WTC11 (cell line): Measurements from ENCODE around the gene ERAP2. TPM values are rescaled to one million over a fixed set of nuclear protein-coding genes. Genes with fewer than 3 reads are reported as not detected.

Source experiments
- ATAC-seq: fragments of 200-7000 bp; cut with Tn5 transposase; 2 replicates; pipeline ENCODE4 v1.10.0; 2021; ENCODE audit warnings: mild to moderate bottlenecking, moderate library complexity
- CTCF ChIA-PET: fragments of 300-600 bp; sonication (Branson Sonifier 250); formaldehyde crosslinking; loops from one replicate; lab custom pipeline; 2021; ENCODE audit warnings: antibody characterized with exemption; lab: Charles Lee
- POLR2A ChIA-PET: fragments of 350-600 bp; sonication (Branson Sonifier 250); formaldehyde crosslinking; loops from one replicate; lab custom pipeline; 2021; ENCODE audit warnings: antibody characterized with exemption; lab: Charles Lee
- DNase-seq: peaks from one replicate; pipeline ENCODE4 v3.0.0; 2021; ENCODE audit warnings: low spot score
- H3K27ac Mint-ChIP-seq: 2 replicates; pipeline ENCODE4 v1.8.0; 2021; ENCODE audit warnings: mixed read lengths
- H3K27me3 Mint-ChIP-seq: 2 replicates; pipeline ENCODE4 v1.8.0; 2021; ENCODE audit warnings: low read depth, mild to moderate bottlenecking, moderate library complexity, mixed read lengths
- H3K36me3 Mint-ChIP-seq: 2 replicates; pipeline ENCODE4 v1.8.0; 2021; ENCODE audit warnings: mixed read lengths
- H3K4me1 Mint-ChIP-seq: 2 replicates; pipeline ENCODE4 v1.8.0; 2022; ENCODE audit warnings: mixed read lengths
- H3K4me3 Mint-ChIP-seq: 2 replicates; pipeline ENCODE4 v1.8.0; 2021; ENCODE audit warnings: mild to moderate bottlenecking, moderate library complexity, mixed read lengths
- H3K9me3 Mint-ChIP-seq: 2 replicates; pipeline ENCODE4 v1.8.0; 2021; ENCODE audit warnings: mixed read lengths
- ELF4 ChIP-seq: sonication (generic); formaldehyde crosslinking; IDR thresholded peaks from 2 replicates; pipeline ENCODE4 v1.8.1; 2022; ENCODE audit warnings: low read depth, mild to moderate bottlenecking, moderate library complexity, missing genetic modification reagents
- HMGA2 ChIP-seq: fragments of 250-450 bp; sonication (Bioruptor Pico); IDR thresholded peaks from 2 replicates; pipeline ENCODE4 v1.4.0; 2021; ENCODE audit warnings: mild to moderate bottlenecking, moderate library complexity
- NFE2L1 ChIP-seq: sonication (generic); formaldehyde crosslinking; IDR thresholded peaks from 2 replicates; pipeline ENCODE4 v1.8.1; 2023; ENCODE audit warnings: missing genetic modification reagents
- NR3C1 ChIP-seq: sonication (generic); formaldehyde crosslinking; conservative IDR thresholded peaks from 2 replicates; pipeline ENCODE4 v1.8.1; 2023; ENCODE audit warnings: low read depth, mild to moderate bottlenecking, missing genetic modification reagents
- OVOL2 ChIP-seq: fragments of 250-450 bp; sonication (Bioruptor Pico); IDR thresholded peaks from 2 replicates; pipeline ENCODE4 v1.9.0; 2021; ENCODE audit warnings: mild to moderate bottlenecking, borderline replicate concordance
- ZBTB21 ChIP-seq: sonication (generic); formaldehyde crosslinking; IDR thresholded peaks from 2 replicates; pipeline ENCODE4 v1.8.1; 2023; ENCODE audit warnings: mild to moderate bottlenecking, missing genetic modification reagents, borderline replicate concordance
- total RNA-seq: library from RNA; stranded (reverse); gene quantifications from 3 replicates; pipeline ENCODE4 v1.2.3, GENCODE V29; 2021
- TF ChIP-seq, protein P1 (sequence below): fragments of 250-450 bp; sonication (Bioruptor Pico); IDR thresholded peaks from 2 replicates; pipeline ENCODE4 v1.9.0; 2021; ENCODE audit warnings: mild to moderate bottlenecking, borderline replicate concordance
- TF ChIP-seq, protein P2 (sequence below): fragments of 200-600 bp; IDR thresholded peaks from 2 replicates; pipeline ENCODE4 v1.8.0; 2022; ENCODE audit warnings: antibody characterized with exemption
- TF ChIP-seq, protein P3 (sequence below): sonication (generic); formaldehyde crosslinking; IDR thresholded peaks from 2 replicates; pipeline ENCODE4 v1.8.1; 2022; ENCODE audit warnings: missing genetic modification reagents, borderline replicate concordance
- TF ChIP-seq, protein P4 (sequence below): fragments of 250-450 bp; sonication (Bioruptor Pico); IDR thresholded peaks from 2 replicates; pipeline ENCODE4 v1.9.0; 2021; ENCODE audit warnings: mild to moderate bottlenecking
- TF ChIP-seq, protein P5 (sequence below): sonication (generic); formaldehyde crosslinking; IDR thresholded peaks from 2 replicates; pipeline ENCODE4 v1.8.1; 2022; ENCODE audit warnings: mild to moderate bottlenecking, missing genetic modification reagents, moderate library complexity, borderline replicate concordance

Gene ERAP2
- total RNA-seq, 1 experiment from 2014 or later: 0.13 TPM

DNA sequence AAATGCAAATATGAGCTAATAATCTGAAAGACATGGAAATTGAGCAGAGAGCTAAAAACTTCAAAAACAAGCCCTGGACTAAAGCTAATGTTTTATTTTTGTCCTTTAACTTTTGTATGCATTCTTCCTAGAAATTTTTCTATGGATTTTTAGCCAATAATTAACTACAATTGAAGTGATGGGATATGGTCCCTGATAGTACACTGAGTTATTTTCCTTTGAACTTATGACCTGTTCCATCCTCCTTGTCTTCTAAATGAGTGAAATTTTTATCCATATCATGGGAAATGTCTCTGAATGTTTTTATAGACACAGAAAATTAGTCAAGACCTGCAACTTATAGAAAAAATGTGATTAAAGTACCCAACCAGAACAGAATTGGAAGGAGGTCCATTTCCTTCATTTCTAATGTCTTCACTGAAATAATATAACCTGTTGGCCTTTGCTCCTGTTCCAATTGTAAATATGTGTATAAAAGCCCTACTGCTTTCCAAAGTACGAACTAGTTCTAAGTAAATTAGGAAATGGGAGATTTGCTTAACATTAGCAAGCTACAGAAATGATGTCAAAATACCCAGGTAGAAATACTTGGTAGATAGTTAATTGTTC, 11.3 kb upstream of the ERAP2 start (continued):
- TF ChIP-seq, protein P1, sequence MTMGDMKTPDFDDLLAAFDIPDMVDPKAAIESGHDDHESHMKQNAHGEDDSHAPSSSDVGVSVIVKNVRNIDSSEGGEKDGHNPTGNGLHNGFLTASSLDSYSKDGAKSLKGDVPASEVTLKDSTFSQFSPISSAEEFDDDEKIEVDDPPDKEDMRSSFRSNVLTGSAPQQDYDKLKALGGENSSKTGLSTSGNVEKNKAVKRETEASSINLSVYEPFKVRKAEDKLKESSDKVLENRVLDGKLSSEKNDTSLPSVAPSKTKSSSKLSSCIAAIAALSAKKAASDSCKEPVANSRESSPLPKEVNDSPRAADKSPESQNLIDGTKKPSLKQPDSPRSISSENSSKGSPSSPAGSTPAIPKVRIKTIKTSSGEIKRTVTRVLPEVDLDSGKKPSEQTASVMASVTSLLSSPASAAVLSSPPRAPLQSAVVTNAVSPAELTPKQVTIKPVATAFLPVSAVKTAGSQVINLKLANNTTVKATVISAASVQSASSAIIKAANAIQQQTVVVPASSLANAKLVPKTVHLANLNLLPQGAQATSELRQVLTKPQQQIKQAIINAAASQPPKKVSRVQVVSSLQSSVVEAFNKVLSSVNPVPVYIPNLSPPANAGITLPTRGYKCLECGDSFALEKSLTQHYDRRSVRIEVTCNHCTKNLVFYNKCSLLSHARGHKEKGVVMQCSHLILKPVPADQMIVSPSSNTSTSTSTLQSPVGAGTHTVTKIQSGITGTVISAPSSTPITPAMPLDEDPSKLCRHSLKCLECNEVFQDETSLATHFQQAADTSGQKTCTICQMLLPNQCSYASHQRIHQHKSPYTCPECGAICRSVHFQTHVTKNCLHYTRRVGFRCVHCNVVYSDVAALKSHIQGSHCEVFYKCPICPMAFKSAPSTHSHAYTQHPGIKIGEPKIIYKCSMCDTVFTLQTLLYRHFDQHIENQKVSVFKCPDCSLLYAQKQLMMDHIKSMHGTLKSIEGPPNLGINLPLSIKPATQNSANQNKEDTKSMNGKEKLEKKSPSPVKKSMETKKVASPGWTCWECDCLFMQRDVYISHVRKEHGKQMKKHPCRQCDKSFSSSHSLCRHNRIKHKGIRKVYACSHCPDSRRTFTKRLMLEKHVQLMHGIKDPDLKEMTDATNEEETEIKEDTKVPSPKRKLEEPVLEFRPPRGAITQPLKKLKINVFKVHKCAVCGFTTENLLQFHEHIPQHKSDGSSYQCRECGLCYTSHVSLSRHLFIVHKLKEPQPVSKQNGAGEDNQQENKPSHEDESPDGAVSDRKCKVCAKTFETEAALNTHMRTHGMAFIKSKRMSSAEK (CRISPR knock-in tag): no peak
- no peak for TF ChIP-seq OVOL2 (CRISPR knock-in tag)
- TF ChIP-seq, all 79 proteins: peak for 0

DNA sequence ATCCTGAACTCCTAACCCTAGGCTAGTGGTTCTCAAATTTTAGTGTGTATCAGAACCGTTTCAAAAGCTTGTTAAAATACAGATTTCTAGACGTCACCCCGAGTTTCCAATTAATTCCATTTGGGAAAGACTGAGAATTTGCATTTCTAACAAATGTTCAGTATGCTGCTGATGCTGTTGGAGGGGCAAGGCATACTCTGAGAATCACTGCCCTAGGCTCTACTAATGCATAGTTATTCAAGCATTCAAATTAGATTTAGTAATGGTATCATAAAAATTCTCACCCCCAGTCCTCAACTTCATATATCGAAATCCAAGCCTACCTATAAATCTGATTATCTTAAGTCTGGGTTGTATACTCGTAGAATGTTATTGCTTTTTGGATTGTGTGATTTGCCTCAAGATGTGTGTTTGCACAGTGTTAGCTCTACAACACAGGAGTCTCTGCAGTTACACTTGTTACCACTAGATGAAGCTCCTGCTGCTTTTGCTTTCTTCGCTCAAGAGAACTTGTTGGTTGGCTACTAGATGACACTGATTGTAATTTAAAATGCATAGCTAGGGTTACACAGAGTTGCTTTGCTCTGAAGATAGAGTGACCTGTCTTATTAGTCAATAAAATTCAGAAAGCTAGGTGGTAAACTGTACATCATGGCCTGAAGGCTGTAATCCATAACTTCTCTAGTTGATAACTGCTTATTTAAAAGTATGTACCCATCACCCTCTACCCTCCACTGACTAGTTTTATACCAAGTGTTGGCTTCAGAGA, 7.5 kb upstream of the ERAP2 start:
- POLR2A ChIA-PET: interaction anchor here (0.6 kb wide), 1 partner anchor 68 kb away, joined by 3 read pairs; the partner anchor contains the start of gene LNPEP
- CTCF ChIA-PET: interaction anchor here (0.6 to 2.3 kb wide), 43 partner anchors 8 to 325 kb away, joined by 3 to 48 read pairs (median 4); partner anchors contain the start of genes LIX1 and LNPEP
- Mint-ChIP-seq H3K27me3 (no peaks in the 10 kb centered on the region), H3K4me1 (peaks cover 27% of the 10 kb centered on the region), H3K27ac (no peak overlapping the region), H3K9me3 (no peaks in the 10 kb centered on the region), H3K36me3 (no peaks in the 10 kb centered on the region), H3K4me3 (no peak overlapping the region)
- TF ChIP-seq NFE2L1 (no peak), HMGA2 (no peak)
- TF ChIP-seq, protein P2, sequence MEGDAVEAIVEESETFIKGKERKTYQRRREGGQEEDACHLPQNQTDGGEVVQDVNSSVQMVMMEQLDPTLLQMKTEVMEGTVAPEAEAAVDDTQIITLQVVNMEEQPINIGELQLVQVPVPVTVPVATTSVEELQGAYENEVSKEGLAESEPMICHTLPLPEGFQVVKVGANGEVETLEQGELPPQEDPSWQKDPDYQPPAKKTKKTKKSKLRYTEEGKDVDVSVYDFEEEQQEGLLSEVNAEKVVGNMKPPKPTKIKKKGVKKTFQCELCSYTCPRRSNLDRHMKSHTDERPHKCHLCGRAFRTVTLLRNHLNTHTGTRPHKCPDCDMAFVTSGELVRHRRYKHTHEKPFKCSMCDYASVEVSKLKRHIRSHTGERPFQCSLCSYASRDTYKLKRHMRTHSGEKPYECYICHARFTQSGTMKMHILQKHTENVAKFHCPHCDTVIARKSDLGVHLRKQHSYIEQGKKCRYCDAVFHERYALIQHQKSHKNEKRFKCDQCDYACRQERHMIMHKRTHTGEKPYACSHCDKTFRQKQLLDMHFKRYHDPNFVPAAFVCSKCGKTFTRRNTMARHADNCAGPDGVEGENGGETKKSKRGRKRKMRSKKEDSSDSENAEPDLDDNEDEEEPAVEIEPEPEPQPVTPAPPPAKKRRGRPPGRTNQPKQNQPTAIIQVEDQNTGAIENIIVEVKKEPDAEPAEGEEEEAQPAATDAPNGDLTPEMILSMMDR: peak; percentile 61; the same call in 1 of the 2 replicates
- DNase-seq: no peak
- ATAC-seq: peak; percentile 95

DNA sequence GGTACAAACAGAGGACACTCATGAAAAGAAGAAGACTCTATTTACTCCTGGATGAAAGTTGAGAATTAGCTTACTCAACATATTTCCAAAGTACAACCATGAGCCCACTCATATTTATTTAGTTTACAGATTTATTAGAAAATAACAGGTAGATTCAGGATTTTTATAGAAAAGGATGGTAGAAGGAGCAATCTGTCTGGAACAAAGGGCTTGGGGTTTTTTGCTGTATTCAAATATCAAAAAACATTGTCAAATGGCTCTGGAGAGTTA, 7.0 kb upstream of the ERAP2 start:
- DNase-seq: no peak
- Mint-ChIP-seq H3K9me3 (no peaks in the 10 kb centered on the region), H3K27ac (no peak overlapping the region), H3K4me3 (no peak overlapping the region), H3K27me3 (no peaks in the 10 kb centered on the region), H3K36me3 (no peaks in the 10 kb centered on the region), H3K4me1 (peaks cover 27% of the 10 kb centered on the region)
- no peak for ATAC-seq
- ChIA-PET POLR2A (no interaction called here), CTCF (interaction anchor here (0.6 to 2.3 kb wide), 41 partner anchors 8 to 325 kb away, joined by 3 to 48 read pairs (median 5); partner anchors contain the start of genes LIX1 and LNPEP)
- TF ChIP-seq, protein P2: no peak
- TF ChIP-seq, protein P3, sequence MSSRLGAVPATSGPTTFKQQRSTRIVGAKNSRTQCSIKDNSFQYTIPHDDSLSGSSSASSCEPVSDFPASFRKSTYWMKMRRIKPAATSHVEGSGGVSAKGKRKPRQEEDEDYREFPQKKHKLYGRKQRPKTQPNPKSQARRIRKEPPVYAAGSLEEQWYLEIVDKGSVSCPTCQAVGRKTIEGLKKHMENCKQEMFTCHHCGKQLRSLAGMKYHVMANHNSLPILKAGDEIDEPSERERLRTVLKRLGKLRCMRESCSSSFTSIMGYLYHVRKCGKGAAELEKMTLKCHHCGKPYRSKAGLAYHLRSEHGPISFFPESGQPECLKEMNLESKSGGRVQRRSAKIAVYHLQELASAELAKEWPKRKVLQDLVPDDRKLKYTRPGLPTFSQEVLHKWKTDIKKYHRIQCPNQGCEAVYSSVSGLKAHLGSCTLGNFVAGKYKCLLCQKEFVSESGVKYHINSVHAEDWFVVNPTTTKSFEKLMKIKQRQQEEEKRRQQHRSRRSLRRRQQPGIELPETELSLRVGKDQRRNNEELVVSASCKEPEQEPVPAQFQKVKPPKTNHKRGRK (CRISPR knock-in tag): no peak
- TF ChIP-seq, protein P4, sequence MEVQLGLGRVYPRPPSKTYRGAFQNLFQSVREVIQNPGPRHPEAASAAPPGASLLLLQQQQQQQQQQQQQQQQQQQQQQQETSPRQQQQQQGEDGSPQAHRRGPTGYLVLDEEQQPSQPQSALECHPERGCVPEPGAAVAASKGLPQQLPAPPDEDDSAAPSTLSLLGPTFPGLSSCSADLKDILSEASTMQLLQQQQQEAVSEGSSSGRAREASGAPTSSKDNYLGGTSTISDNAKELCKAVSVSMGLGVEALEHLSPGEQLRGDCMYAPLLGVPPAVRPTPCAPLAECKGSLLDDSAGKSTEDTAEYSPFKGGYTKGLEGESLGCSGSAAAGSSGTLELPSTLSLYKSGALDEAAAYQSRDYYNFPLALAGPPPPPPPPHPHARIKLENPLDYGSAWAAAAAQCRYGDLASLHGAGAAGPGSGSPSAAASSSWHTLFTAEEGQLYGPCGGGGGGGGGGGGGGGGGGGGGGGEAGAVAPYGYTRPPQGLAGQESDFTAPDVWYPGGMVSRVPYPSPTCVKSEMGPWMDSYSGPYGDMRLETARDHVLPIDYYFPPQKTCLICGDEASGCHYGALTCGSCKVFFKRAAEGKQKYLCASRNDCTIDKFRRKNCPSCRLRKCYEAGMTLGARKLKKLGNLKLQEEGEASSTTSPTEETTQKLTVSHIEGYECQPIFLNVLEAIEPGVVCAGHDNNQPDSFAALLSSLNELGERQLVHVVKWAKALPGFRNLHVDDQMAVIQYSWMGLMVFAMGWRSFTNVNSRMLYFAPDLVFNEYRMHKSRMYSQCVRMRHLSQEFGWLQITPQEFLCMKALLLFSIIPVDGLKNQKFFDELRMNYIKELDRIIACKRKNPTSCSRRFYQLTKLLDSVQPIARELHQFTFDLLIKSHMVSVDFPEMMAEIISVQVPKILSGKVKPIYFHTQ (CRISPR knock-in tag): no peak
- TF ChIP-seq ZBTB21 (CRISPR knock-in tag) (no peak), ELF4 (CRISPR knock-in tag) (no peak), NR3C1 (CRISPR knock-in tag) (no peak)
- TF ChIP-seq, protein P5, sequence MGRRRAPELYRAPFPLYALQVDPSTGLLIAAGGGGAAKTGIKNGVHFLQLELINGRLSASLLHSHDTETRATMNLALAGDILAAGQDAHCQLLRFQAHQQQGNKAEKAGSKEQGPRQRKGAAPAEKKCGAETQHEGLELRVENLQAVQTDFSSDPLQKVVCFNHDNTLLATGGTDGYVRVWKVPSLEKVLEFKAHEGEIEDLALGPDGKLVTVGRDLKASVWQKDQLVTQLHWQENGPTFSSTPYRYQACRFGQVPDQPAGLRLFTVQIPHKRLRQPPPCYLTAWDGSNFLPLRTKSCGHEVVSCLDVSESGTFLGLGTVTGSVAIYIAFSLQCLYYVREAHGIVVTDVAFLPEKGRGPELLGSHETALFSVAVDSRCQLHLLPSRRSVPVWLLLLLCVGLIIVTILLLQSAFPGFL (CRISPR knock-in tag): no peak
